AG09319 (cell line): ENCODE measurements around the gene SLC25A45.
"Not testable (repeated sequence)": the region's sequence is repeated elsewhere in the genome, so short reads cannot be mapped to it uniquely, and the experiment has no call there.

ENCODE experiments used
- DNase-seq: peaks from one replicate; pipeline ENCODE4 v3.0.0-alpha.2; 2010; ENCODE audit warnings: low read depth; ENCODE audit errors: extremely low read depth
- TF ChIP-seq, protein P1 (sequence below): IDR thresholded peaks from 2 replicates; pipeline ENCODE4 v1.5.1; 2011; ENCODE audit warnings: low read depth, mild to moderate bottlenecking, inconsistent platforms, low read length, moderate library complexity

Gene SLC25A45

DNA sequence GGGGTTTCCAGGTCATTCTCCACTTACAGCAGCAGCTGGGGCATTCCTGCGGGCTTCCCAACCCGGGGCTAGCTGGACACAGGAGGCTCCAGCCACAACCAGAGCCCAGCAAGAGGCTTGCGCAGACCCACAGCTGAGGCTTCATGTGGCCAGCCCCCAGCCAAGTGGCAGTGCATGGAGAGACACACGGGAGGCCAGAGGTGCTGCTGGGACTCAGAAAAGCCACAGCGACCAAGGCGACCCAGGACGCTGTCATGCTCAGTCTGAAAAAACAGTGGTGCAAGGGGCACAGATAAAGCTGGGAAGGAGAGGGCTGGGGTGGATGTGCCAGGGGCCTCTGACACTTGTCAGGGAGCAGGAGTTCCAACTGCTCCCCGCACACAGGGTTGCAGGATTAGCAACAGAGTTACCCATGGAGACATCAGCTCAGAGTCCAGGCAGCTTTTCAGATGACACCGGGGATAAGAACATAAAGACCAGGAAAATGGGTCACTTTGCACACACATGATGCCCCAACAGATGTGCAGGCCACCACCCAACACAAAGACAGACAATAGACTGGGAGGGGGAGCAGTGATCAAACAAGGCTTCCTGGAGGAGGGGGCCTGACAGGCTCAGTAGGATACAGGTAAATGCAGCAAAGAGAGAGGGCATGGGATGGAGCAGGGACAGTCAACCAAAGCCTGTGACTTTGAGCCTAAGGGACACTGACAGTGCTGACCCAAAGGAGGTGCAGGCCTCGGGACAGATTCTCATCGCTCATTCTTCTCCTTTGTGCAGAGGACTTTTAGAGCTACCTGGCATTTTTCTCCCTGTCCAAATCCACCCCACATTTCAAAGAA, 33.3 kb upstream of the SLC25A45 start:
- no peak for DNase-seq
- TF ChIP-seq, protein P1, sequence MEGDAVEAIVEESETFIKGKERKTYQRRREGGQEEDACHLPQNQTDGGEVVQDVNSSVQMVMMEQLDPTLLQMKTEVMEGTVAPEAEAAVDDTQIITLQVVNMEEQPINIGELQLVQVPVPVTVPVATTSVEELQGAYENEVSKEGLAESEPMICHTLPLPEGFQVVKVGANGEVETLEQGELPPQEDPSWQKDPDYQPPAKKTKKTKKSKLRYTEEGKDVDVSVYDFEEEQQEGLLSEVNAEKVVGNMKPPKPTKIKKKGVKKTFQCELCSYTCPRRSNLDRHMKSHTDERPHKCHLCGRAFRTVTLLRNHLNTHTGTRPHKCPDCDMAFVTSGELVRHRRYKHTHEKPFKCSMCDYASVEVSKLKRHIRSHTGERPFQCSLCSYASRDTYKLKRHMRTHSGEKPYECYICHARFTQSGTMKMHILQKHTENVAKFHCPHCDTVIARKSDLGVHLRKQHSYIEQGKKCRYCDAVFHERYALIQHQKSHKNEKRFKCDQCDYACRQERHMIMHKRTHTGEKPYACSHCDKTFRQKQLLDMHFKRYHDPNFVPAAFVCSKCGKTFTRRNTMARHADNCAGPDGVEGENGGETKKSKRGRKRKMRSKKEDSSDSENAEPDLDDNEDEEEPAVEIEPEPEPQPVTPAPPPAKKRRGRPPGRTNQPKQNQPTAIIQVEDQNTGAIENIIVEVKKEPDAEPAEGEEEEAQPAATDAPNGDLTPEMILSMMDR, result no peak

DNA sequence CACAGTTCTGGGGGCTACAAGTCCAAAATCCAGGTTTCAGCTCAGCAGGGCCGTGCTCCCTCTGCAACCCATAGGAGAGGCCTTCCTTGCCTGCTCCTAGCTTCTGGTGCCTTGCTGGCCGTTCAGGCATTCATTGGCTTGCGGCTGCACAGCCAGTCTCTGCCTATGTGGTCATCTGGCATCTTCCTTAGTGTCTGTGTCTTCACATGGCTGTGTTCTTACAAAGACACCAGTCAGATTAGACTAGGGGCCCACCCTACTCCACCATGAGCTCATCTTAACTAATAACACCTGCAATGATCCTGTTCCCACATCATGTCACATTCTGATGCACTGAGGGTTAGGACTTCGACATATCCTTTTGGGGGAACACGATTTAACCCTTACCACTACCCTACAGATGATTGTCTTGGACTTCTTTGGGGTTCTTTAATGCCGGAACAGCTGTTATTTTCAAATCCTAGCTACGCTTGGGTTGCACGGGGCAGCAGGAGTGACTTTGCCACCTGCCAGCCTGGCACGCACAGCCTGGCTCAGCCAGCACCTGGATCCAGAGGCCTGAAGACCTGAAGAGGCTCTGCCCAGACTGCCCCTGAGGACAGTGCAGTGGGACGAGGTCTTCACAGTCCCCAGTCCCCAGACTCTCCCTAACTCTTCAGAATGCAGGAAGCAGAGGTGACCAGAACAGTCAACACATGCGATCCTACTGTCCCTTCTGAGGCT, 32.5 kb upstream of the SLC25A45 start:
- TF ChIP-seq, protein P1, result no peak
- DNase-seq, result no peak

DNA sequence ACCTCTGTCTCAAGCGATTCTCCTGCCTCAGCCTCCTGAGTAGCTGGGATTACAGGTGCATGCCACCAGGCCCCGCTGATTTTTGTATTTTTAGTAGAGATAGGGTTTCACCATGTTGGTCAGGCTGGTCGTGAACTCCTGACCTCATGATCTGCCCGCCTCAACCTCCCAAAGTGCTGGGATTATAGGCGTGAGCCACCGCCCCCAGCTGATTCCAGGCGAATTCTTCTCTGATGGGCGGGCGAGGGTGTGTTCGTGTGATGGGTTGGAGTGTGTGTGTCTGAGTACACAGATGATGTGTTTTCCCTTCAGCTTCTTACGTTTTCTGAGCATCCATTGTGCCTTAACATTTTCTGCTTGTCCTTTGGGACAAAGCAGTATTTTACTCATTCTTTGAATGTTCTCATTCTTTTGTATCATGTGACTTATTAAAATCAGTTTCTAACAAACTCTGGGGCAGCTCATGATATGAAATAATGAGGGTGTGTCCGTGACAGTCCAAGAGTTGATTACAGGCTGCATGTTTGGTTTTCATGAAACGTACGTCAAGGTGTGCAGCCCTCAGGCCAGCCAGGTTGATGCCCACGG, 30.7 kb upstream of the SLC25A45 start:
- DNase-seq, result not testable (repeated sequence)

DNA sequence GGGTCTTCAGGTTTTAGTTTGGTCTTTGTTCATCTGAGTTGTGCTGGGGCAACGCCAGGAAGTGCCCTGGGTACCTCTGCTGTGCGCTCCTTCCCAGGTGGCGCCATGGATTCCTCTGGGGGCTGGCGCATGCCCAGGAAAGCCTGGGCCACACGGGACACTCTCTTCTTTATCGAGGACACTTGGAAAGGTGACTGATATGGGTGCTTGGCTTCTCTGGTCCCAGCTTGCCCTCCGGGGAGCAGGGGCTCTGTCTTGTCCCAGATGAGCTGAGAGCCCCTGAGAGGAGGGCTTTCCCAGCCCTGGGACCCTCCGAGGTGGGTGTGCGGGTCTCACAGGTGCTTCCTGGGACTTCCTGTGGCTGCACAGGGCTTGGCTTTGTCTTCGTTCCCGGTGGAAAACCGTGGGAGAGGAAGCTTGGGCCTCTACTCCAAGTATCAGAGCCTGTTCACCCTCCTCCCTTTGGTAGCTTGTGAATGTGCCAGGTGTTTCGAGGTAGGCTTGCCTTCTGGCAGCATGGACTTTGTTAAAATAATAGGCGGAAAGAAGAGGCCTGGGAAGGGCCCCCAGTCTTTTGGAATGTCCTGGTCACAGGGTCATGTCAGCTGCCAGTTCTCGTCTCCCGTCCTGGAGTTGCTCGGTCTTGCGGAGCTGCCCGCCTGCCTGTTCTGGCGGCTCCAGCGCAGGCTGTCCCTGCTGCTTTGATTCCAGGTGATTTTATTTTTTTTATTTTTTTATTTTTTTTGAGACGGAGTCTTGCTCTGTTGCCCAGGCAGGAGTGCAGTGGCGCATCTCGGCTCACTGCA, 30.0 kb upstream of the SLC25A45 start:
- TF ChIP-seq, protein P1, result no peak
- no peak for DNase-seq

DNA sequence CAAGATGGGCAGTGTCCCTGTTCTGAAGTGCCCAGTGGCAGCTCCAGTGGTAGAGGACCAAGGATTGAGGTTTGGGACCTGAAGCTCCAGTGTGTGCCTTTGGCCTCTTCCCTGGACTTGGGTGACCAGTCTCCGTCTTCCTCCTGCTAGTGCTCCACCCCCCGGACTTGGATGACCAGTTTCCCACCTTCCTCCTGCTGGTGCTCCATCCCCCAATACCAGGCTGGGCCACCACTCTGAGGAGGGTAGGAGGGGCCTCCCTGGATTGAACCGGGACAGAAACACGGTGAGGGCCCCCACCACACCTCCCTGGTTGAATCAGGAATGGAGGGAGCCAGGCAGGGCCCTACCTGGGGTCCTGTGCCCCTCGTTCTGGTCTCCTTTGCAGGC, 29.2 kb upstream of the SLC25A45 start:
- TF ChIP-seq, protein P1, result no peak
- no peak for DNase-seq

DNA sequence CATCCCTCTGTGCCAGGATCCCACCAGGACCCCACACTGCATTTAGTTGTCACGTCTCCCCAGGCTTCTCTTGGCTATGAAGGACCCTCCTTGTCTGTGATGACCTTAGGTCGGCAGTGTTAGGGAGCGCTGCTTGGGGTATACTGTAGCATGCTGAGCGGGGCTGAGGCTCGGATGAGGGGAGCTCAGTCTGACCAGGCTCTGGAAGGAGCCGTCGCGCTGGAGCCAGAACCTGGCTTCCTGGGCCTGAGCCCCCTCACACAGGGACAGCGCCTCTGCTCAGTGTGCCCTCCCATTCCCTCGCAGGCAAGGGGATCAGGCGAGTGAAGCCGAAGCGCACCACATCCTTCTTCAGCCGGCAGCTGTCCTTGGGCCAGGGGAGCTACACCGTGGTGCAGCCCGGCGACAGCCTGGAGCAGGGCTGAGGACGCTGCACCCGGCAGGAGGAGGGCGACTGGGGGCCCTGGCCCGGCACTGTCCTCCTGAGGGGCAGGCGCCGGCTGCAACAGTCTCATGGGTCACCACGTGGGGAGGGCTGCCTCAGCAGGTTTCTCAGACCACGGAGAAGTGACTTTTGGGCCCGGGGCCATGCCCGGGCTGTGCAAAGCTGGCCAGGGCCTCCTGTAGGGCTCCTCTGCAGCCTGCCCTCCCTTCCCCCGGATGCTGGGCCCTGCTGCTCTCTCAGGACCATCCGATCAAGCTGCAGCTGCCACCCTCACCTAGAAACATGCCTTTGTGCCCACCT, 28.7 kb upstream of the SLC25A45 start:
- DNase-seq, result no peak

More for the DNA sequence above, 28.7 kb upstream of the SLC25A45 start:
- TF ChIP-seq, protein P1, result no peak
